Stimulated activated CD8-positive, alpha-beta memory T cell treated with anti-CD3 and anti-CD28 coated beads, Interleukin-15, amount 100 ng/mL, for 1 hour (primary cell): ENCODE measurements around the gene ADAM12.

Experiments used
- DNase-seq: peaks from one replicate; pipeline ENCODE4 v3.0.0-alpha.2; 2020; ENCODE audit warnings: low read depth

The ADAM12 gene

DNA sequence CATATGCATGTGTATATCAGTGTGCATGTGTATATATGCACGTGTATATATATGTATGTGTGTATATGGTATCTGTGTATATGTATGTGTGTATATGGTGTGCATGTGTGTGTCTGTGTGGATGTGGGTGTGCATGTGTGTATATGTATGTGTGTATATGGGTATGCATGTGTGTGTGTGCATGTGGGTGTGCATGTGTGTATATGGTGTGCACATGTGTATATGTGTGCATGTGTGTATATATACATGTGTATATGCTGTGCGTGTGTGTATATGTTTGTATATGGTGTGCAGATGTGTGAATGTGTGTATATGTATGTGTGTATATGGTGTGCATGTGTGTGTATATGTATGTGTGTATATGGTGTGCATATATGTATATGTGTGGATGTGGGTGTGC, 245.2 kb downstream of the ADAM12 start:
- no peak for DNase-seq

DNA sequence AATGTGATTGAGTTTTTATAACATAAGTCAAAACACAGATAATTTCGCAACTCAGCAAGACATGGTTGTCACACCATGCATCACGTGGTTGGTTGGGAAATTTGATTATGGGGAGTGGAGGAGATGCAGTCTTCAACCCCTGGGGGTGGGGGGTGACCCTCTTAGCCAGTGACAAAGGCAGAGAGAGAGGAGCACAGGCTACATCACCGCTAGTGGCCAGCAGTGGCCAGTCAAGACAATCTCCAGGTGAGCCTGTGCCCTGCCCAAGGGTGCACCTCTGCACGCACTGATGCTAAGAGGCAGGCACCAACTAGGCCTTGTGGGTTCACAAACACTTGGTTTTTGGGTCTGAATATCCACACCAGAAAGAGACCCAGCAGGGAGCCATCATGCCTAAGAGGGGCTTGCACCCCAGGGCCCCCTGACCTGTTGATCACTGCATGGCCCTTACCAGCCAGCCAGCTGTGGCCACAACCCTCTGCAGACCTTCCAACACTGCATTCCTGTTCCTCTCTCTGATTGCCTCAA, 247.5 kb downstream of the ADAM12 start:
- no peak for DNase-seq

DNA sequence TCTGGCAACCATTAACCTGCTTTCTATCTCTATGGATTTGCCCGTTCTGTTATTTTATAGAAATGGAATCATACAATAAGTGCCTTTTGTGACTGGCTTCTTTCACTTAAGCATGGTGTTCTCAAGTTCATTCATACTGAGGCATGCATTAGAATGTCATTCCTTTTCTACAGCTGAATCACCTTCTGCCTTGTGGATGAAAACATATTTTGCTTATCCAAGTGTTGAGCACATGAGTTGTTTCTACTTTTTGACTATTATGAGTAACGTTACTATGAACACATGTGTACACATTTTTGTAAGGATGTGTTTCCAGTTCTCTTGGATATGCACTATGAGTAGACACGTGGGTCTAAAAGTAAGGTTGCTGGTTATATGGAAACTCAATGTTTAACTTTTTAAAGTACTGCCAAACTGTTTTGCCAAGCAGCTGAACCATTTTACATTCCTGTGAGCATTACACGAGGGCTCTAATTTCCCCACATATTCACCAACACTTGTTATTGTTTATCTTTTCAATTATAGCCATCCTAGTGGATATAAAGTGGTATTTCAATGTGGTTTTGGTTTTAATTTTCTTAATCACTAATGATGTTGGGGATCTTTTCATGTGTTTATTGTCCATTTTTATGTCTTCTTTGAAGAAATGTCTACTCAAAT, 250.6 kb downstream of the ADAM12 start:
- no peak for DNase-seq

DNA sequence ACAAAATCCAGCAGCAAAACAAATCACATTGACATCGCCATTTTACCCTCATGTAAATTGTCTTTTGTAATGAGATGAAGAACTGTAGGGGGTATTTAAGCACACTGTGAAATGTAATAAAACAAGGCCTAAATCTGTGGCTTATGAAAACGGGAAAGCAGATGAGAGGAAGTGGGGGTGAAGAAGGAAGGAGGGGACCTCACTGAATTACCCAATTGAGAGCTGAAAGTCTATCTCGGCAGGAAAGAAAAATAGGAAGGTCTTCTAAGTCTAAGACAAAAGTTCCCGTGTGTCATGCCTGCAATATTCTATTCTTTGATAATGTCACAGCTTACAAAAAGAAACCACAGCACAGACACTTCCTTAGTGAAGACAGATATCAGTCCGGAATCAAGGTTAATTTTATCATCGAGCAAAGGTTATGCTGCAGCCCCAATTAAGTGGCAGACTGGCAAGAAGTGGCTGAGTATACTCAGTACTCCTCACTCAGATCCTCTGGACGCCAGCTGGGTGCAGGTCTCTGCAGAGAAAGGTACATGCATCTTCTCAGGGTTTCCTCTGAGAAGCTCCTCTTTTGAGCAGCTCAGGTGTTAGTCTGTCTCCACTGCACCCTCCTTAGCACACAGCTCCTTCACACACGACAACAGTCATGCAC, 252.2 kb downstream of the ADAM12 start:
- no peak for DNase-seq

DNA sequence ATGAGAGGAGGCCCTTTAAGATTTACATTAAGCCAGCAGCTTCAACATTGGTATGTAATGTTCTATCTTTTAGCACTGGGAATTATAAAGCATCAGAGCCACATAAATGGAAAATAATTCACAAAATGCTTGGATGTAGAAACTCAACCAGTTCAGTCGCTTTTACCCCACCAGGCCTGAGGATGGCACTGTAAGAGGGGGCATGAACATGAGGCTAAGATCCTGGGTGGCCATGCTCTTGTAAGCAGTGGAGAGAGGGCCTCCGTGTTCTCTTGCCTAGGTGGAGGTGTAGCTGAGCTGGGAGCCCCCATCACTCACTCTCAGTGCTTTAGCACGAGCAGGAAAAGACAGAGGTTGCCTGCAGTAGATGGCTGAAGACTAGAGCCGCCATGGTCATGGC, 253.1 kb downstream of the ADAM12 start:
- no peak for DNase-seq

DNA sequence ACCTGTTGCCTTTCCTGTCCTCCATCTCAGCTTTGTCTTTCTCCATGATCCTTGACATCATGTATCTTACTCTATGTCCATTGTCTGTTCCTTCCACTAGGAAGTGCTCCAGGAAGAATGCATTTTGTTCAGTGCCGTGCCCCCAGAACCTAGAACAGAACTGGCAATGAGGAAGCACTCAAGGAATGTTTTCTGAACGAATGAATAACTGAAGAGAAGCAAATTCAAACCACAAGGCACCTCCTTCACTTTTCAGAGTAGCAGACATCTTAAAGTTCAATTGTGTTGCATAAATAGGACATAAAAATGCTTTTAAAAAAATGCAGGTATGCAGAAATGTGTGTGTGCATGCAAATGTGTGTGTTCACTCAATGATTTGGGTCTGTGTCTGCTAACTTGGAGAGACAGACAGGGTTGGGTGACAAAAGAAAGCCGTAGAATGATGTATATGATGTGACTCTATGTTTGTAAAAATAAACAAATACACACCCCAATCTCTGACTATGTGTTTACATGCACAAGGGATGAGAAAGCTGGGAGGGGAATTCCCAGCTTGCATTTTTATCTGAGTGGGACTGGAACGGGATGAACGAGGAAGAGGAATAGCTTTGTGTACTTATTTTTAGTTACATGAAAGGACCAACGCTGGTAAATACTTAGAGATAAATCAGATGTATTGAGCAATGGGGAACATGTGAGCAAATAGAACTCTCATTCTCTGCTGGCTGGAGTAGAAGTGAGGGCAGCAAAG, 254.2 kb downstream of the ADAM12 start:
- no peak for DNase-seq

DNA sequence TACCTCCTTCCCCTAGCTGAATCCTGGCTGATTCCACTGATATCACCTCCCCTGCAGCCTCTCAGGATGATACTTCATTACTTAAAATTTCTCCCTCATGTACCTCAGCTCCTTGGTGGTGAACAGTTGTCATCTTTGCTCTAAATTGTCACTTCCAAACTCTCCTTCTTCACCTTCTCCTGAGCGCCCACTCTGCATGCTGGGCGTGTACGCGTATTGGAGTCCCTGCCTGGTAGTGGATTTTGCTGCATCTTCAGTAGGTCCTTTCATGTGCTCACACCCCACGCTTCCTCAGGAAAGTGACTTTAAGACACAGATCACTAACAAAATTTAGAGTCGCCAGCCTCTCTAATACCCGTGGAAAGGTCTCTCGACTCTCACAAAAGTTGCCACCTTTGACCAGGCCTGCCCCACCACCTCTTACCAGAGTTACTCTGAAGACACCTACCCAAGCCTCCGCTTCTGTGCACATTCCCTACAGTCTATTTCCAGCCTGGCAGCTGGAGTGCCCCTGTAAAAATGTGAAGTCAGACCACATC, 255.1 kb downstream of the ADAM12 start:
- DNase-seq, result no peak

DNA sequence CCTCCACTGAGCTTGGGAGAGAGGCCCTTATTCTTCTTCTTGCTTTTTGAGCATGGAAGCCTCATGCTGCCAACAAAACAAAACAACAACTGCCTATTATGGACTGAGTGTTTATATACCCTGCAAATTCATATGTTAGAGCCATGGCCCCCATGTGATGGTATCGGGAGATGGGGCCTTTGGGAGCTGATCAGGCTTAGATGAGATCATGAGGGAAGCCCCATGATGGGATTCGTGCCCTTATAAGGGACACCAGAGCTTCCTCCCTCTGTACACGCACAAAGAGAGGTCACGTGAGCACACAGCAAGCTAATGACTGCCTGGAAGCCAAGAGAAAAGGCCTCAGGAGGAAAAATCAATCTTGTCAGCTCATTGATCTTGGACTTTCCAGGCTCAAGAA, 256.9 kb downstream of the ADAM12 start:
- no peak for DNase-seq

DNA sequence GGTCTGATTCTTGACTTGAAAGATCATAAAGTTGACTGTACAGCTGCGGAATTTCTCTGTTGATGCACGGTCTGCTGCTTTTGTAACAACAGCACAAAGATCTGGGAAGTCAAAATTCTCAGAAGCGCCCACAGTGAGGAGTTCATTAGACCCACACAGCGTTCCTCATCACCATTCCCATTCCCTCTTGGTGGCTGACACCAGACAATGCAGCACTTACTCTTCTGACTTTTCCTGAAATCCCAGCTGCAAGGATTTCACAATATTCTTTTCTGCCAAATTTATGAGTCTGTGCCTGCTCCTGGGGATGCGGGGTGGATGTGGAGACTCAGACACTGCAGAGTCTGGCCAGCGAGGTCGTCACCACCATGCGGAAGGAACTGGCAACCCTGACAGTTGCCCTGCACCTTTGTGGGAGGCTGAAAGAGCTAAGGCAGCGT, 258.0 kb downstream of the ADAM12 start:
- no peak for DNase-seq

DNA sequence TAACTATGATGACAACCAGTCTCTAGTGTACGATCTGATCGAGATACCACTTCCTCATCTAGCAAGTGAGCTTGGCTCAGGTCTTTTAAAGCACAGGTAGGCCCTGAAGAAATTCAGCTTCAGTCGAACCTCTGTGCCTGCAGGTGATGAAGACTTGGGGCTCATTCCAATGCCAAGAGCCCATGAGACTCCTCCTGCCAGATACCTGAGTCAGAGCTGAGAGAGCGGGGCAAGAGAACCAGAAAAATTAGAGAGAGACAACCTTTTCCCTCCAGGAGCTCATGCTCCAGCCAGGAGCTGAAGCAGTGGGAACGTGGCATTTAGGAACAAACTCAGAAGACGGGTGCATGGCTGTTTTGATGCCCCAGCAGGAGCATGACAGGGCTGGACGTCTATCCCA, 259.3 kb downstream of the ADAM12 start:
- DNase-seq, result no peak

DNA sequence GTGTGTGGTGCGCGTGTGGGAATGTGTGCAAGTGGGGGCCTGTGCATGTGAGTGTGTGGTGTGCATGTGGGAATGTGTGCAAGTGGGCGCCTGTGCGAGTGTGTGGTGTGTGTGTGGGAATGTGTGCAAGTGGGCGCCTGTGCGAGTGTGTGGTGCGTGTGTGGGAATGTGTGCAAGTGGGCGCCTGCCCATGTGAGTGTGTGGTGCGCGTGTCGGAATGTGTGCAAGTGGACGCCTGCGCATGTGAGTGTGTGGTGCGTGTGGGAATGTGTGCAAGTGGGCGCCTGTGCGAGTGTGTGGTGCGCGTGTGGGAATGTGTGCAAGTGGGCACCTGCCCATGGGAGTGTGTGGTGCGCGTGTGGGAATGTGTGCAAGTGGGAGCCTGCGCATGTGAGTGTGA, 259.7 kb downstream of the ADAM12 start:
- no peak for DNase-seq

DNA sequence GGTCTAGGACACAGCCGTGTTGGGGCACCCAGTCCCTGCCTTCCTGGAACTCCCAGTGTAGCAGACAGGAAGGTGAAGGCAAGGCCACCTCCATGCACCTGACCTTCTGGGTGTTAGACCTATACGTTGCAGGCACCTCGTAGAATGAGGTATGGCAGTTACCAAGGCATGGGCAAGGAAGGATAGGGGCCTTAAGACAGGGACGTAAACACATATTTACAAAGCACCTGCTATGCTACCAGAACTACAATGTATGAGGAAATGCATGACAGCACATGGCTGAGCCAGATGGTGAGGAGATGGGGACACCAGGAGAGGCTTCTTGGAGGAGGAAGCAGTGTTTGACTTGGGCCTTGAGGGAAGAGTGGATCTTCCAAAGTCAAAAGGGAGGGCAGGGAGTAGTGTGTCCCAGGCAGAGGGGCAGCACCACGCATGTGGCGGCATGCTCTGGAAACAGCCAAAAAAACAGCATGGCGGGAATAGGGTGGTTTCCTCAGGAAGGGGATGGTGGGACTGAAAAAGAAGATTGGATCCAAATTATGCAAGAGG, 260.7 kb downstream of the ADAM12 start:
- no peak for DNase-seq

DNA sequence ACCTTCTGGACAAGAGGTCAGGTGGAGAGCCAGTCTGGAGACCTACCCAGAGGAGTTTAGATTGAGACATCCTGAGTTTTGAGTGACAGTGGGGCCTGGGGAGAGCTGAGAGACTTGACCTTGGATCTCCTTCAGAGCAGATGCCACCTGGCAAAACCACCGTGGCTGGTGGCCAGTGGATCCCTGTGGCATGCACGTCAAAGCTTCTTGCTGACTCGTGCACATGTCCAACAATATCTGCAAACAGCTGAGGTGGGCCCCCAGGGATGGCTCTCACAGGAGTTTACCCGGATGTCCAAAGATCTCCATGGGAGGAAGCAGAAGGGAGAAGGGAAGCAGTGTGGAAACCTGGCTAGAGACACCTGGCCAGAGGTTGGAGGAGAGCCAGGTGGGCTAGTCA, 261.4 kb downstream of the ADAM12 start:
- no peak for DNase-seq

DNA sequence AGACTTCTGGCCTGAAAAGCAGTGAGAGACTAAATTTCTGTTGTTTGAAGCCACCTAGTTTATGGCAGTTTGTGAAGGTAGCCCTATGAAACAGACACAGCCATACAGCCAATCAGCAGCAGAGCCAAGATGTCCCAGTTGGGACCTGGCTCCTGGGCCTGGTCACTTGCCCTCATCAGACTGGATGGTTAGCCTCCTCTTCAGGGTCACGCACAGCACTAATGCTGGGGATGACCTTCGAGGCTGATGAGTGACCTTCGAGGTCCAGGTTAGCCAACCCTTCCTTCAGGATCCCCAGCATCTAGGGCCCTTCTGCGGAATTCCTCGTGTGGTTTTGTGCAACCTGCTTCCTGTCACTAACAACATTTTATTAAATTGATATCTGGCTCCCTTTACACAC, 262.3 kb downstream of the ADAM12 start:
- no peak for DNase-seq

DNA sequence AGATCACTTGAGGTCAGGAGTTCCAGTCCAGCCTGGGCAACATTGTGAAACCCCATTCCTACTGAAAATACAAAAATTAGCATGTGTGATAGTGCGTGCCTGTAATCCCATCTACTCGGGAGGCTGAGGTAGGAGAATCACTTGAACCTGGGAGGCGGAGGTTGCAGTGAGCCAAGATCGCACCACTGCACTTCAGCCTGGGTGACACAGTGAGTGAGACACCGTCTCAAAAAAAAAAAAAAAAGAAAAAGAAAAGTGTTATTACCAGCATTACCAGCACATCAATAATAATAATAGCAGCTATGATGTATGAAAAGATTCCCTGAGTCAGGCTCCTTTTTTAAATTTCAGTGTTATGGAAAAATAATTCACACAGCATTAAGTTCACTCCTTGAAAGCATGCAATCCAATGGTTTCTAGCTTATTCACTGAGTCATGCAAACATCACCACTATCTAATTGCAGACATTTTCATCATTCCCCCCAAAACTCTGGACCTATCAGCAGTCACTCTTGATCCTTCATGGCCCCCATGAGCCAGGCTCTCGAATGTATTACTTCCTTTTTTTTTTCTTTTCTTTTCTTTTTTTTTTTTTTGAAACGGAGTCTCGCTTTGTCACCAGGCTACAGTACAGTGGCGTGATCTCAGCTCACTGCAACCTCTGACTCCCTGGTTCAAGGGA, 263.5 kb downstream of the ADAM12 start:
- no peak for DNase-seq

DNA sequence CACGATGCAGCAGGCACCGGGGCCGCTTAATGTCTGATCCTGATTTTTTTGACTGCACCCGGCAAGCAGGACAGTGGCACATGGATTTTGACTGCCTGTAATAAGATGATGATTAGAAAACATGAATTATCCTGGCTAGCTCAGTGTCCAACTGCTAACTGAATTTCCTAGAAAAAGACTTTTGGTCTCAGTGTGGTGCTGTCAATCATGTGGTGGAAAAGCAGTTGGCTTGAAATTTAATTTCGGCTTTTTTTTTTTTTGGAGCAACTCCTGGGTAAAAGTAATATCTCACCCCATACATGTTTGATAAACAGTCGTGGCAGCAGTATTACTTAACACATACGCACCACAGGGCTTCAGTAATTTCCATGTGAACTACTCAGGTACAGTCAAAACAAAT, 264.2 kb downstream of the ADAM12 start:
- DNase-seq, result no peak

DNA sequence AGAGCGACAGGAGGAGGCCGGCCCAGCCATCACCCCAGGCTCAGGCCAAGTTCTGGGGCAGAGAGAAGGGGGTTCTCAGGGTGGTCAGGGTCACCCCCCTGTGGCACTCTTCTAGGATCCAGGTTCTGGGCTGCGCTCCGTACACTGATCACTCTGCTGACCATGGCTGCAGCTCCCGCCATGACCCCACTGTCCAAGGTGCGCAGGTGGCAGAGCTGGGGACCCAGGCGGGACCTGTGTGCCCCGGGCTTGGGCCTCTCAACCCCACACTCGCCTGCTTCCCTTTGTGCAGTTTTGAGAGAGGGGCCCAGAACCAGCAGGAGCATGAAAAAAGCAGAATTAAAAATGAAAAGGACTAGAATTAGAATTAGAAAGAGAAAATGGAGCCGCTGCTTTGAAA, 264.8 kb downstream of the ADAM12 start:
- no peak for DNase-seq

DNA sequence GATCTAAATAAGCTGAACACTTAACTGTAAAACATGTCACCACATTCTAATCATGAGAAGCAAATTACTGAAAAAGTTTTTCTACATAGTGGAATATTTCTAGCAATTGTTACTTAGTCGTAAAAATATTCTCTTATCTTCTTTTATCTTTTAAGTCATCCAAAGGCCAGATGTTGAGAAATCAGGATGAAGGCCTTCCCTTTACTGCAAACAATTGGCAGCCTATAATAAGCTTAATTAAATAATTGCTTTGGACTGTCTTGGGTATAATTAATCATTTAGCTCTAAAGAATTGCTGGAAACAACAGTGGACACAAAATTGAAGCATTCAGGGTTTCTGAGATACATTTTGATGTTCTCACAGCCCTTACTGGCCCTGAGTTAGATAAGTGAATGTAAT, 265.4 kb downstream of the ADAM12 start:
- DNase-seq, result no peak

DNA sequence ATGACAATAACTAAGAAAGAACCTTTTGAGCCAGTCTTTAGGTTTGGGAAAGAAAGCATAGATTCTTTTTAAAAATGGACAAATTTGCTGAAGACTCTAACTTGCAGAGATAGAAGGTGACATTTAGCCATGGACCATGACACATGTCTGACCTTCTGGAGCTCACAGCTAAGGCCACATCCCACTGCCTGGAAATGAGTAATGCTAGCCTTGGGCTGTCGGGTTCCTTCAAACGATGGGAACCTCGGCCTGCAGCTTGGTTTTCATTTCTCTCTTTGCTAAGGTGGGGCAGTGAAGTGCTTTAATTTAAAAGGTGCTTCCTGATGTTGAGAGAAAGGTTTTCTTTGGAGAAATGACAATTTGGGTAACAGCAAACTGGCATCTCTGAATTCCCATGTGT, 268.7 kb downstream of the ADAM12 start:
- DNase-seq, result no peak

DNA sequence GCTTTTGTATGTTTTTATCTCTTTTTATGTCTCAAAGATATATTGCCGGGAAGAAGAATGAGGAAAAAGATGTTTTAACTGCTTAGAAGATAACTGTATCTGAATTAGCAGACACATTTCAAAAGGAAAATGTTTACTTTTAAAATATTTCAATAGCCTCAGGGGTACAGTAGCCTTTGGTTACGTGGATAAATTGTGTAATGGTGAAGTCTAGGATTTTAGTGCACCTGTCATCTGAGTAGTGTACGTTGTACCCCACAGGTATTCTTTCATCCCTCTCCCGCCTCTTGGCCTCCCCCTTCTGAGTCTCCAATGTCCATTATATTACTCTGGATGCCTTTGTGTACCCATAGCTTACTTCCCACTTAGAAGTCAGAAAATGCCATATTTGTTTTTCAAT, 269.8 kb downstream of the ADAM12 start:
- no peak for DNase-seq

DNA sequence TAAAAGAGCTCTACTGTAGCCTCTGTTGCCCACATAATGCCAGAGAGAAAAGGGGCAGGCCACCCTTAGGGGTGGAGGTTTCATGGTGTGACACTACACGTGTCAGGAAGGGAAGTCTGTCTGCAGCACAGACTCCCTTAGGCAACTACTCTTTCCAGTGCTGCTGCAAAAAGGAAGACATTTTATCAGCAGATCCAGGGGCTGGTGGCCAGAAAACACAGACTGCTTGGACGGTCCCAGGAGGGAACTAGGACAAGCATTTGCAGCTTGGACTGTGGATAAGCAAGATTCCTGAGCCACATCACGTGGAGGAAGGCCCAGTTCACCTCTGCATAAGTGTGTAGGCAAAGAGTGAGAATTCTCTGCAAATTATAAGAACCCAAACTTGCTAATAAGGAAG, 271.1 kb downstream of the ADAM12 start:
- no peak for DNase-seq

DNA sequence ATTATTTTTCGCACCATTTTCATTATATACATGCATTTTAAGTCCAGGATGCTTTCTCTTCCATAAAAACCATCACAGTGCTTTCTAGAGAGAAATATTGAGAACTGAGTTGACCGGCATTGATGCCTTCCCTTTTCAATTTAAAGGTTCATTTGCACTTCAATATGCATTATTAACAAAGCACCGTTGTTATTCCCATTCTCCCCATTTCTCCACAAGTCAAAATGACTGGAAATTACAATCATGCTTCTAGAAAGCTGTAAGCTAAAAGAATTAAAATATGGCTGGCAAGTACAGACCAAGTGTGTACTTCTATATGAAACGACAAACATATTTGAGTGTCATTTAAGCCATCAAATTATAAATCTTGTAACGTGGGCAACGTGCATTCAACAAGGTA, 272.4 kb downstream of the ADAM12 start:
- DNase-seq, result no peak
